GM18870 (cell line): ENCODE data around the gene SNCA.

Experiments used
- ATAC-seq: cut with Tn5 transposase; IDR thresholded peaks from one replicate; pipeline ENCODE4 v1.9.1; 2021; ENCODE audit warnings: moderate library complexity; ENCODE audit not compliant: unreplicated experiment

SNCA gene

DNA sequence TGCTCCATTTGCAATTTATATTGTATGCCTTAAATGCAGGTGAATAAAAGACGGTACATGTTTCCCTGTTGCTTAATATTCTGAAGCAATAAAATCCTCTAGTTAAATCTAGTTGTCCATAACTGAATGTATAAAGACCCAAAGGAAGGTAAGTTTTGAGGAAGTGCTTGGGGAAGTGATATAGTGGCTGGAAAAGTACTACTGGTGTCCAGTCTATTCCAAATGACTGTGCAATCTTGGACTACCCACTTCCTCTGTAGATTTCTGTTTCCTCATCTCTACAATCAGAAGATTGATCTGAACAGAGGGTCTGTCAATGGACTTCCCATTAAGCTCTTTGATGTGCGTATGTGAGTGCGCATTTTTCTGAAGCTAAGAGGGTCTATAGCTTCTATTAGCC is 17.0 kb downstream of the SNCA start:
- ATAC-seq, result no peak

DNA sequence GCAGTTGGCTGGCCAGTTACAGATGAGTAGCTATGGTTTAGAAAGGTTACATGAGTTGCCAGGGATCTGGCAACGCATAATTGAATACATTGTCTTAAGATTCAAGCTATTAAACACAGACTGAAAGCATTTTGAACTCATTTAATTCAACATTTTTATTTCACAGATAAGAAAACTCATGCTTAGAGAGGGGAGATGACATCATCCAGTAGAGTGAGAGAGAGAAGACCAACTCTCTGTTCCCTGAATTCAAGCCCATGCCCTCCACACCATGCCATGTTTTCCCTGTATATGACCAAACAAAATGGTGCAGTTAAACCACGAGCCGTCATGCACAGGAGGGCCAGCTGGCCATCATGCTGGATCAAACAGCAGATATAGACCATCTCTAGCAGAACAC is 22.6 kb downstream of the SNCA start:
- ATAC-seq, result no peak

DNA sequence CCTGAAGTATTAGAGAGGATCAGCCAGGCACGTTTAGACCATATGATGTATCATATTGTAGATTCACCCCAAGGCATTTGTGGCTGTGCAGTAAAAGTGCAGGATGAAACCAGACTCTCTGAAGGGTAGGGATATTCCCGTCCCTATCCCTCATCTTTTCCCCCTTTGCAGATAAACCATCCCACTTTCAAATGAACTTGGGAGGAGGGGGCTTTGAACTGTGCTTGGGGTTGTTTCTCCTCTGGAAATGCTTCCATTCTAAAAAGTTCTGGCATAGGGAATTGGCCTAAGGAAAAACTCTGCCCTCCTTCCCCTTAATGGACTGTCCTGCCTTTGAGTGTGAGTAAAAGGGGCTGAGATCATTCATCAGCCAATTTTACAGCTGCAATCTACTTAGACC is 23.8 kb downstream of the SNCA start:
- ATAC-seq, result no peak

DNA sequence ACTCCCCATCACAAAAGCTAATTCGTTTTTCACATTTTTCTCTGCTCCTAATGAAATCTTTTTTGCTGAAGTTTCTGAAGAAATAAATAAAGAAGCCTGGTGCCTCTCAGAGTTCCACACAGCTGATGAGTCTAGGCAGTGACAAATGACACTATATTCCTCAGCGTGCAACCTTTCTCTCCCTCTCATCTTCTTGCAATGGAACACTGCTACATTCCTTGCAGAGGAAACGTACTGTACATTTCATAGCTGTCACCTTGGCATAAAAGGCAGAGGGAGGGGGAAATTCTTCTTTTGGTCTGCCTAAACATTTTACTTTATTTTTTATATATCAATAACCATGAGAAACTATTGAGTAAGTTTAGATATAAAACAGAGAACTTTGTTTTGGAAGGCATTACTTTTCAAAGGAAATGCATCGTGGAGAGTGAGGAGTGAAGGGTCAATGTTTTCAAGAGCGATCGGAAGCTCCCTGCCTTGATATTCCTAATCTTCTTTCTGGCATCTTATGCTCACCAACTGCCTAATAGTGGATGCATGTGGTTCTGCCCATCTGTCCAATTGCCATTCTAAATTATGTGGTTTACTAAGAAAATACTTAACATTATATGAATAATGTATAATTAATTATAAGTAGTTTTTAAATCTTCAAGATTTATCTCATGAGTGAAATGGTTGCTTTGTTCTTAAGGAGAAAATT is 29.4 kb downstream of the SNCA start:
- ATAC-seq, result no peak

DNA sequence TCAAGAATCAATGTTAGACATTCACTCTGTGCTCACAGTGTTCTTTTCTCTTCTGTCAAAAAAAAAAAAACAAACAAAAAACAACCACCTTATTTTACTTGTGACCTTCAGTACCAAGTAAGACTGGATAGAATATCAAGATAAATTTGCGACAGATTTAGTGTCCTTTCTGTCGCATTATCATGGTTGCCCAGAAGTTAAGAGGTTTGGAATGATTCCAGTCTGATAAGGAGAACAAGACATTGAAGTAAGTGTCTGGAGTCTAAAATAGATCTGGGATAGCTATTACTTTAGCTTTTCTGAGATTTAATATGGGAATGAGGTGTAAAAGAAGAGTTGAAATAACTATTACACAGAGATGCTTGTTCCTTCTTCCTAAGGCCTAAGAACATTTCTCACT is 31.7 kb downstream of the SNCA start:
- ATAC-seq, result no peak

DNA sequence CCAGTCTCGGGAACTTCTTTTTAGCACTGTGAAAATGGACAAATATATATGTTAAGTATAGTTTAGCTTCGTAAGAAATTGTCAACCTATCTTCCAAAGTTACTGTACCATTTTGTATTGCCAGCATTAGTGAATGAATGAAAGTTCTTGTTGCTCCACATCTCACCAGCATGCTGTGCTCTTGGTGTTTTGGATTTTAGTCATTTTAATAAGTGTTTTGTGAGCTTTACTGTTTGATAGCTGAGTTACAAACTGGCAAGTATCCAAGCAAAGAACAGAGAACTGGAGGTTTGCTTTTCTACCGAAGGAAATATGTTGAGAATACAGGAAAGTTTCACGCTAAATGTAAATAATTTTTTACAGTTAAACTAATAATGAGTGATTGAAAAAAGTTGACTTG is 33.0 kb downstream of the SNCA start:
- ATAC-seq, result no peak

DNA sequence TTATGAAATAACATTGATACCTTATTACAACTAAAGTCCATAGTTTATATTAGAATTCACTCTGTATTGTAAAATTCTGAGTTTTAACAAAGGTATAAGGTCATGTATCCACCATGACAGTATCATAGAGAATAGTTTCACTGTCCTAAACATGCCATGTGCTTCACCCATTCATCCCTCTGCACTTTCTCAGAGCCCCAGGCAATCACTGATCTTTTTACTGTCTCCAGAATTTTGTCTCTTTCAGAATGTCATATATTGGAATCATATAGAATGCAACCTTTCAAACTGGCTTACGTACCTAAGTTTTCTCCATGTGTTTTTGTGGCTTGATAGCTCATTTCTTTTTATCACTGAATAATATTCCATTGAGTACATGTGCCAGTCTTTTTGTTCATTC is 33.9 kb downstream of the SNCA start:
- ATAC-seq, result no peak

DNA sequence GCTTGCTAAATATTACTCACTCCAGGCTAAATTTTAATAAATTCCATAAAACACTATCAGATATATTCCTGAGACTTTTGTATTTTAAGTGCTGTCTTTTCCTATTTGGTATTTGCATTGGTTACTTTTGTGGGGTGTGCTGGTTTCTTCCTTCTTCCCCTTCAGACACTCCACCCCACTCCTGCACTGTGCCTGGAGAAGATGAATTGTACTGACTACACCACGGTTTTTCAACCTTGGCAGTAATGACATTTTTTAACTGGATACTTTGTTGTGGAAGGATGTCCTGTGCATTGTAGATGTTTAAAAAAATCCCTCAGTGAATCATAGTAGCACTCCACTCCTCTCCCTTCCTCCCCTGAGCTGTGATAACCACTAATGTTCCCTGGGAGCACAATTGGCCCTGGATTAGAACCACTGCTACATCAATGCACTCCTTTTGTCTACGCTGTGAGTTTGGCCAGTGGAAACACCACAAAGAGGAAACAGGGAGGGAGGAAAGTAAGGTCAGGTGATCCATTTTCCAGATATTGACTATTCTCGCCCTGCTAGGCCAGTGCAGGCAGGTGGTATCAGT is 36.3 kb downstream of the SNCA start:
- no peak for ATAC-seq

DNA sequence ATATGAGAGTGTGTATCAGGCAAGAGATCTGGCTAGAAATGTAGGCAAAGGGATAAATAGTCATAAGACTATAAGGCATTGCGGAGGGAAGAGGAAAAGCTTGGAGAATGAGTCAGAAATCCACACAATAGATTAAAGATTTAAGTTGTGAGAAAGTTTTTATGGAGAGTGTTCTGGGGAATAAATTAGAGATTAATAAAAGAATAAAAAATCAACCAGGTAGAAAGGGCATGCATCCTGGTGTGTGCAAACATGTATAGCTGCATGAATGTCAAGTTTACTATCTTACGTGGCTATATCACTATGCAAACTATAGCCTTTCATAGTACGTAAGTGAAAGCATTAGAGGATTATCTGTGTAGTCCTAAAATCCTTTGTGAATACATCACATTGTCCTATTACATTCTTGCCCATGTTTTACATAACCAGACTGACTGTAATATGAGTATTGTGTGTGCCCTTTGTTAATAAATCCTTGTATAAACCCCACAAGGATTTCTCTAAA is 36.9 kb downstream of the SNCA start:
- ATAC-seq, result no peak

DNA sequence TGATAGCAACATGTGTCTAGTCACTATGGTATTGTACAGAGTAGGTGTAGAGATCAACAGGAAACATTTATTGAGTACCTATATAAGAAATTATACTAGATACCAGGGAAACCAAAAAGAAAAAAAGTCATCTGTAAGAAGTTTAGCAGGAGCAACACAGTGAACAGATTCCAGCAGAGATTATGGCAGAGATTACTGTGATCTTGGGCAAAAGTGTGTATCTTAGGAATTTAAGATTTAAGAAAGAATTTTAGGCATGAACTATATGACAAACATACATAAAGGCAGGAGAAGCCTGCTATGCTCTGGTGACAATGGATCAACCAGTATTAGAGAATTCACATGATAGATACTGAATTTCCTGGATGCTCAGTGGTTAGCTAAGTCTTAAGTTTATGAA is 37.9 kb downstream of the SNCA start:
- no peak for ATAC-seq

DNA sequence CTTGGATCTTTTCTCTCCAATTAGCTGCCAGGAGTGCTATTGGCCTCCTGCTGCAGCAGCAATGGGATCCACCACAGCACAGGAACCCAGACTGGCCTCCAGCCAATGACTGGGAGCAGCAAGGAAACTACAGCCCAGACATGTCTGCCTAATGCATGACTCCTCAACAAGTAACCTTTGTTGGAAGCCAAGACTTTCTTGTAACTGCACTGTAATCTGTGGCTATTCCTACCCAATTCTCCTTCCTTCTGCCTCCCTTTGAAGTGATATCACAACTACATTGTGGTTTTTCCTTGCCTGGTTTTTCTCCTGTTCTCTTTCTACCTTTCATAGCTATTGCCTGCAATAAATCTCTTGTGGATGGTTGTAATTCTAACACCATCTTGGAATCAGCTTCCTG is 39.8 kb downstream of the SNCA start:
- ATAC-seq, result no peak

DNA sequence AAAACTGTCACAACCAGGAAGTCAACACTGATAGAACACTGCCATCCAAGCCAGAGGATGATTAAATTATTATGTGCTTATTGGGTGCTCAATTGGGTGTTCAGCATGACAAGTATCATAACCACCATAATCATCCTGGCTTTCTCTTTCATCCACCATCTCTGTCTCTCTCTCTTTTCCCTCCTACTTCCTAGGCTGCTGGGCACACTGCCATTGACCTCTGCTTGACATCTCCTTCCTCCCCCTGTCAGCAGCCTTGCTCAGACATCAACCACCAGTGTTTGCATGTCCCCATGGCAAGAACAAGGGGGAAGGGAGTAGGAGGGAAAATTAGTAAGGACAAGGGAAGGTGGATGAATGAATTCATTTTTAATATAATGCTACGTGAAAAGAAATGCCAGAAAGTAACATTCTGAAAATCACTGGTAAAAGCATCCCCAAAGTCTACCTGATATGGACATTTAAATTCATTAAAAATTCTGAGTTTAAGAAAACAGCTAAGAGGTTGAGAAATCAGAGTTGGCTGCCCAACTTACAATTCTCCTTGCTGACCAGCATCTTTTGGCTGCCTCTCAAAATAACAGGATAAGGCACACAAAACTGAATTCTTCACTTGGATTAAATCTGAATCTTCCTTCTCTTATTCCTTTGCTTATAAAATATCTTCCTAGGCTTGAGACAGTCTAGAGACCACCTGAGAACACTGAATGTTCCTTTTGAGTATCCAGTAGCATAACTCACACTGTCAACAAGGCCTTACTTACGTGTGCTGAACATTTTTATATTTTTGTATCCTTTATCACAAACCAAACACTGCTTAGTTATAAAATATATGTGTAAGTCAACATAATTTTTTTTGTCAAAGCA is 48.5 kb downstream of the SNCA start:
- no peak for ATAC-seq

DNA sequence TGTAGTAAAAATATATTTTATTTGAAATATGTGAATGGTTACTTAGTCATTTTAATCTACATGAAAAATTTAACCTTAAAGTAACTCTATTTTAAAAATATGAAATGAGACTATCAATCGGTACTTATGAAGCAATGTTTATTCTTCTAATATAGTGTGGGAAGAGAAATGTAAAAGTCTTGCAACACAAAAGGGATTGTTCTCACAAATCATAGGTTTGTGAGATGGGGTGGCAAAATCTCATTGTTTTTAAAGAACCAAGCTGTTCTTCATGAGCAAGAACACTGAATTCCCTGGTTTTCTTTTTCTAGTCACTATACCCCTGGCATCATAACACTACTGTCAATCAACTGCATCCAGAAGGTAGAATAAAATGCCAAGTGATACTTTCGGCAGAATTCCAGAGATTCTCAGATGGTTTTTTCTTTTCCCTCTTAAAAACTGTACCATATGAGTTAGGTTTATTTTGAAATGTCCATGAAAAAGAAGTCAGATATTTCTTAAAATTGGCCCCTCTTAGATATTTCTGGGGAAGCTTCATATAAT is 52.2 kb downstream of the SNCA start:
- ATAC-seq, result no peak

DNA sequence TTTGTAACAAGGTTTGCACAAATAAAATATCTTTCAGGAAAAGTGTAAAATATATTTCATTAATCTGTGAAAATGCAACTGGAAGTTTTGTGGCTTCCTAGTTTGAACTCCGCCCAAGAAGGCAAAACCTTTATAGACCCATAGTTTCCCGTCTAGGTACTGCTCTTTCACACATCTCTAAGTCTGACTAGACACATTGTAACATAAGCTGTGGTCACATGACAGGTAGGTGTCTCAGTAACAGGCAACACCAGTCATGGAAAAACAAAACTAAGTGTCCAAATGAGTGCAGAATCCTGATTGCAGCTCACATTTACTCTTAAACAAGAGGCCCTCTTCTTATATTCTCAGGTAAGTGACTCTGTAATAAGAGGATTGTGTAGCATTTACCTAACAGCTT is 55.6 kb downstream of the SNCA start:
- no peak for ATAC-seq

DNA sequence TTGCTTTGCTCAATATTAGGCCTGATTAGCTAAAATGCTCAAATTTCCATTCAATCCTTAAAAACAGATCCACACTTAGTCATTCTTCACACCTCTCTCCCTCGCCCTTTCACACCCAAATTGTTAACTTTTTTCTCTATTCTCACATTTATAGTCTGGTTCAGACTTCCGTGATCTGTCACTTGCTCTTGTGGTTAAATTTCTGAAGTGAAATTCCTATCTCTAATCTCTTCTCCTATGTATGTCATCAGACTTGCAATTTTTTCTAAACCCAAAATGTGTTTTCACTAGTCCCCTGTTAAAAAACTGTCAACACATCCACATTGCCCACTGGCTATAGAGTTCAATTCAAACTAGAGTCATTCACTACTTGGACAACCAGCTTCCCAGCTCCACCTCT is 63.2 kb downstream of the SNCA start:
- ATAC-seq, result no peak

DNA sequence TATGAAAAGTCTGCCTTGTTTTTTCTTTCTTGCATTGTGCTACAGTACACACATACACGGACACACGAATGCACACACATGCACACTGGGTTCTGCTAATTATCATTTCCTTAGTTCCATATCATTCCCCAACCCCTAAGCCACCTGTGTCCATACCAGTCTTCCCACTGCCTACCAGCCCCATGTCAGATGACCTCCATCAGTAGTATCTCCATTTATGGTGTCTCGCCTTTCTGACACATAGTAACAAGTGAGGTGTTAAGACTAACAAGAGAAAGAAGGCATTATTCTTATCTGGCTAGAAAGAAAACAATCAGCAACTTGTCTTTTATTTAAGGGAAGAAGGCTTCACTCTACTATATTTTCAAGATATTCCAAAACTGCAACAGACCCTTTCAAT is 67.1 kb downstream of the SNCA start:
- ATAC-seq, result no peak

DNA sequence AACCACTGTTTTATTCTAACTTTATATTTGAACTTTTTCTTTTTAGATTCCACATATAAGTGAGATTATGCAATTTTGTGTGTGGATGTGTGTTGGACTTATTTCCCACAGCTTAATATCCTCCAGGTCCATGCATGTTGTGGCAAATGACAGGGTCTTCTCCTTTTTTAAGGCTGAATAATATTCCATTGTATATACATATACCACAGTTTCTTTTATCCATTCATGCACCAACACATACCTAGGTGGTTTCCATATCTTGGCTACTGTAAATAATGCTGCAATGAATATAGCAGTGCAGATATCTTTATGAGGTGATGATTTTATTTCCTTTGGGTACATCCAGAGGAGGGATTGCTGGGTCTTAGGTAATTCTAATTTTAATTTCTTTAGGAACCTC is 69.0 kb downstream of the SNCA start:
- ATAC-seq, result no peak

DNA sequence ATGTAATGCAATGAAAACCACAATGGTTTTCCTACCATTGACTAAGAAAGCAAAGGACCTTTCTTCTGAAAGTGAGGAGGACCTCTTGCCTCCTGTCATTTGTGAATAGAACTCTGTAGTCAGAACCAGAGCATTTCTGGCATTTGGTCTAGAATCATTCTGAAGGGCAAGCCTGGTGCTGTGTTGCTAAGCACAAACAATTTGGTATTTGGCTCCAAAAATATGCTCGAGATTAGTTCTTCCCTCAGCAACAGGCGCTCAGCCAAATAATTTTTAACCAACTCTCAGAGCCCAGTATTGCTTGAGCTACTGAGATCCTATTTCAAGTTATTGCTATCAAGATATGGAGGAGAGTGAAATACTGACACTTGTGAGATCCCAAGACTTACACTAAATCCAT is 71.0 kb downstream of the SNCA start:
- no peak for ATAC-seq

DNA sequence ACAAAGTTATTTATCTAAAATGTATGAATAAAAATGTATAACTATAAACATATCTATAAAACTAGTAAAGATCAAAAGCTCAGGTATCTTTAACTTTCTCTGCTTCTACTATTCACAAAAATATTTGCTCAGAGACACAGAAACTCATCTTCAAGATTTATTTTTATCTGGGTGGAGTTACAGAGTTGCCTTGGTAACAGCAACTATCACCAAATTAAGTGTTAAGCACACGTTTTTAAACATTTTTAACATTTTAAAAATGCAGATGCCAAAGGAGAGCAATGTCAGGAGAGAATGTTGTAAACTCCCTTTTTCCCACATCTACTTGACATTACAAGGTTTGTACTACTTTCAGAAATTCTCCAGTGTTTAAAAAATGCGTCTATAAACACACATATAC is 71.4 kb downstream of the SNCA start:
- no peak for ATAC-seq

DNA sequence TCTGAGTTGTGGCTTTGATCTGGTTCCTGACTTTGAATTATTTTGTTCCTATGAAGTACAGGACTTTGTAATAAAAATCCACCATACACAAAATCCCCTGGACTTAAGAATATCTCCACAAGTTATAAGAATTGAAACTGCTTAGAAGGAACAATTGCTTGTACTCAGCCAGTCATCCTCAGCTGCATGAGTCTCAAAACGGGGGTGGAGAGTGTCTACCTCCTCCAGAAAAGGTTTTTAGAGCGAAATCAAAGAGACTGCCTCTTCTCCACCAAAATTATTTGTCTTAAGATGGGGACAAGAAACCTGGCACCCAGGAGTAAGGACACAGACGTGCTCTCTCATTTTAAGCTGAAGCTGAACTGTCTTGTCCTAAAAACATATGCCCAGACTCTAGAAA is 74.7 kb downstream of the SNCA start:
- ATAC-seq, result no peak

DNA sequence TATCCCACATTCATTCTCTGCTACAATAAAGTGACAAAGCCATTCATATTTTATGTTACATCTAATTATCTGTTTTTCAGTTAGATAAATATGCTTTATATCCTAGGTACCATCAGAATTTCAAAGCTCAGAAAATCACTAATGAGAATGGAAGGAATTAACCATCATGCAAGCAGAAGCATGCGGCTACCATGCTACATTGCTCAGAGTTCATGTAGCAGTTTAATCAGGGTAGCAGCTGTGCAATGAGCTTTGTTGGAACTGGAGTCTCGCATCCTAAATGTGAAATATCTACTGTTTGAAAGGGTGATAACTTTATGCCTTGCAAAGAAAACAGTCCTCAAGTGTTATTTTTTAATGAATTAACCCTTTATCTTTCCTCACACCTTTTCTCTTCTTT is 77.5 kb downstream of the SNCA start:
- ATAC-seq, result no peak
